Stimulated activated CD8-positive, alpha-beta memory T cell treated with anti-CD3 and anti-CD28 coated beads, Interleukin-12 subunit alpha, Interleukin-12 subunit beta, amount 100 ng/mL, for 24 hours (primary cell): Measurements from ENCODE around the gene MGAT5B.

Source experiments
- DNase-seq: peaks from one replicate; pipeline ENCODE4 v3.0.0-alpha.2; 2020; ENCODE audit errors: extremely low read depth

MGAT5B gene

DNA sequence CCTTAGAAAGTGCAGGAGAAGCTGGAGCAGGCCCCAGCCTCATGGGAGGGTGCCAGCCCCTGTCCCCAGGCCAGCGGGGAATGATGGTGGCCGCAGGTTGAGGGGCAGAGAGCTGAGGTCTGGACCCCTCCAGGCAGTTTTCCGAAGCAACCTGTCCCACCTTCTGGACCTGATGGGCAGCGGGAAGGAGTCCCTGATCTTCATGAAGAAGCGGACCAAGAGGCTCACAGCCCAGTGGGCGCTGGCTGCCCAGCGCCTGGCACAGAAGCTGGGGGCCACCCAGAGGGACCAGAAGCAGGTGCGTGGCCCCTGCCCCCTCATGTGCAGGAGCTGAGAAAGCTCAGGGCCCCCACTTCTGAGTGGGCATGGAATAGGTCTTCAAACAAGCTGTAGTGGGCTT, 36.8 kb downstream of the MGAT5B start:
- DNase-seq: no peak

DNA sequence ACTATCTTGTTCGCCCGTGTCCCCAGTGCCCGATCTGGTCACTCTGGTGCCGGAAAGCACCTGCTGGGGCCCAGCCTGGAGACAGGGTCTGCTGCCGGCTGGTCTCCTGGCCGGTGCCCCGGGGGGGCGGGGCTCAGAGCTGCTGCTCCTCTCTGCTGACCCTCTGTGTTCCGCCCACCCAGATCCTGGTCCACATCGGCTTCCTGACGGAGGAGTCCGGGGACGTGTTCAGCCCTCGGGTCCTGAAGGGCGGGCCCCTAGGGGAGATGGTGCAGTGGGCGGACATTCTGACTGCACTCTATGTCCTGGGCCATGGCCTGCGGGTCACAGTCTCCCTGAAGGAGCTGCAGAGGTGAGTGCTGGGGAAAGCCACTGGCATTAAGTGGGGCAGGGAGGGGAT, 37.6 kb downstream of the MGAT5B start:
- DNase-seq: no peak

DNA sequence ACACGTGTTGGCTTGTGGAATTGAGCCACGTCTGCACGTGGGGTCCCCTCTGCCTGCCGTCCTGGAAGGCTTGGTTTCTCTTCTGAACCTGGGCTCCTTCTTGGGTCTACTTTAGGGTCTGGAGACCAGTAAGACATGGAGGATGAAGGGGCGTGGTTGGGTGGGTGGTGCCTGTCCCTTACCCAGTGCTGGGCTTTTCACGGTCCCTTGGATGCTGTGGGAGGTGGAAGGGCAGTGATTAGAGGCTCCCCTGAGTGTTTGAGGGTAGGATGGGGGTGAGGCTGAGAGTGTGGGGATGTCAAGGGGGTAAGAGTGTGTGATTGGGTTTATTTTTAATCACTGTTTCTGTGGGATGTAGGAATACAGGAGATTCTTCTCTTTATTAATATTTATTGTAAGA, 38.3 kb downstream of the MGAT5B start:
- no peak for DNase-seq

DNA sequence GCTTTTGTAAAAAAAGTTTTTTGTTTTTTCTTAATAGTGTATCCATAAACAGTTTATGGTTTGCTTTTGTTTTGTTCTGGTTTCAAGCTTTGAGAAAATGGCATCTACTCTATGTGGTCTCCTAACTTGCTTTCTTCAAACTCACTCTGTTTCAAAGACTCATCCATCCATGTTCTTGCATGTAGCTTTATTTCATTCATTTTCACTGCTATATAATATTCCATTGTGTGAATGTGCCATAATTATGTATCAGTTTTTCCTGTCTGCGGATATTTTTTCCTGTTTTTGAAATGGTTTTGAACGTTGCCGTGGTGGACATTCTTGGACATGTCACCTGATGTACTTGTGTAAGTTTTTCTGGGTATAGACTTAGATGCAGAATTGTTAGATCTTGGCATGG, 39.1 kb downstream of the MGAT5B start:
- no peak for DNase-seq

DNA sequence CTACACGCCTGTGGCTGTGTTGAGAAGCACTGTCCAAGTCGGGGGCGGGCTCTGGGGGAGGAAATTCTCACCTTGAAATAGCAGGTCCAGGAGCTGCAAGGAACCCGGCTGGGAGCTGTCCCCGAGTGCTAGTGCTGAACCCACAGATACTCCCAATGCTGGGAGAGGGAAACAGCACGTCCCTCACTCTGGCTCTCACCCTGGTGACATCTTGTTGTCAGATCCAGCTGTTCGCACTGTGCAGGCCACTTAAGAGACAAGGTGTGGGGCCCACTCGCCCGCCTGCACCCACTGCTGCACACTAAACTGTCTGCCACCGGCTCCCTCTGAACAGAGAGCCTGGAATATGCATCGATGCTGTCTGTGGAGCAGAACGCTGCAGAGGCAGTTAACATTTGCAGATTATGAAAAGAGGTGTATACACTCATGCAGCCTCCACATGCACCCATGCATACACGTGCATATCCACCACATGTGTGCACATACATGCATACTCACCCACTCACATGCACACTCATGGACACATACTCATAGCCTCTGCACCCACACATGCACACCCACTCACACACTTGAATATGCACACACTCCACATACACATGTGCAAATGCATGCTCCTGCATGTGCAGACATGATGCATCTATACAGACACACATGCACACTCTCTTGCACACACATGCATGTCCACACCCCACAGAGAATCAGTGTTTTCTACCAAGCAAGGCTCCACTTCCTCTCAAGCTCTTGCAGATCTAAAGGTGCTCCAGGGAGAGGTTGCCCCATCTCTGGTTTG, 42.0 kb downstream of the MGAT5B start:
- no peak for DNase-seq

DNA sequence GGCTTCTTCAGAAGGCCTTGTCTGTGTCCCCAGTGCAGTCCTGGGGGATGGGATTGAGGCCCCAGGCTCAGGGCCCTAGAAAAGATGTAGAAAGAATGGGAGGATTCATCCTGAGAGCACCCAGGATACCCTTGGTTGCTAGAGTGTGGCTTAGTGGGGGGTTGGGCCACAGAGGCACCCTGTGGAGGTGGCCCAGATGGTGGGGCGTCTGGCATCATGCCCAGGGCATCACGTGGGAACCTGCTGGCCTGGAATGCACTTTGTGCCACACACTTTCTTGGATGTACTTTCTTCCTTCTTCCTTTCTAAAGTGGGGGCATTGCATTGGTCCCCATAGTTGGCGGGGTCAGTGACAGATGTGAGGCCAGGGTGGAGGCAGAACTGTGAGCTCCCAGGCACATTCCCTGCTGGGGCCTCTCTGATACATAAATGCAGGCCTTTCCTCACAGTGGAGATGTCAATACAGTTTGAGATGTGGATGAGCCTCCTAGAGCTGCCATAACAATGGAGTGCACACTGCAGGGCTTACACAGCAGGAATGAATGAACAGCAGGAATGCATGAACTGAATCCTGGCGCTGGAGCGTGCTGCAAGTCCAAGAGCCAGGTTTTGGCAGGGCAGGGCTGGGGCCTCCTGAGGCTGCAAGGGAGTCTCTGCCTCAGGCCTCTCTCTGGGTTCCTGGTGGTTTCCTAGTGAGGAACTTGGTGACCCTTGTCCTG, 43.3 kb downstream of the MGAT5B start:
- DNase-seq: no peak

DNA sequence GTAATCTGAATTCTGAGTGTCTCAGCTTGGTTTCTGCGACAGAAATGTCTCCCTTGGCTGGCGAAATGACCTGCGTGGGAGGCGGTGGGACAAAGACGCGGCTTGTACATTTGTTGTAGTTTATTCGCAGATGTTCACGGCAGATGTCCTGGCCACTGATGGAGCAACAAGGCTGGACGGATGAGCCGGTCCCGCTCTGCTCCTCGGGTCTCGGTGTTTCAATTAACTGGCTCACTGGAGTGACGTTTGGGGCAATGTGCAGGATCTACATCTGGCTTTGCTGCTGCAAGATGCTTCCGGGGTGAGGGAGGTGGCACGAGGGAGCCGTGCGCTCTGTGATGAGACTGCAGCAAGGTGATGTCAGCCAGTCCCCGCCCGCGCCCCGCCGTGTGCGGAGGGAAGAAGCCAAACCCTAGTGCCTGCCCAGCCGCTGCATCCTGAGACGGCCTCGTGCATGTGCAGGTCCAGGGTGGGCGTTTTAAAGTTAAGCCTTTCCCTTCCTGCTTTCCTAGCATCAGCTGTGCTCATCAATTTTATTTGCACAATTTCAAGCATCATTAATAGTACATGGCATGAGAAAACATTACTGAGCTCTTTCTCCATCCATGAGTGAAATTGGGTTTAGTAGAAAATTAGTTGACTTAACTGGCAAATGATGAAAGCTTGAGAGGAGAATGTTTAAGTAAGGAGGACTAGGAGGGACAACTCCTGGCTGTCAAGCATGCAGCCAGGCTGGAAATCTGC, 44.4 kb downstream of the MGAT5B start:
- no peak for DNase-seq

DNA sequence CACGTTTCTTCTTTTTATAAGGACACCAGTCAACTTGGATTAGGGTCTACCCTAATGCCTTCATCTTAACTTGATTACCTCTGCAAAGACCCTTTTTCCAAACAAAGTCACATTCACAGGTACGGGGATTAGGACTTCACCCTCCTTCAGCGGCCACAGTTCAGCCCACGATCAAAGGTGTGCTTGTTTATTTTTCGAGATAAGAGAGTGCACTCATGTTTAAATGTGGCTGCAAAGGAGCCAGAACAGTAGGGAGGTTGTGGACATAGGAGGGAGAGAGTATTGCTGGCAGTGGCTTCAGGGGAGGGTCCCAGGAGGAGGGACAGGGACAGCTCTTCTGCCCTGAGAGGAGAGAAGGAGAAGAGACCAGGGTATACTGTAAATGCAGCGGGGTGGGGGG, 46.7 kb downstream of the MGAT5B start:
- DNase-seq: no peak

DNA sequence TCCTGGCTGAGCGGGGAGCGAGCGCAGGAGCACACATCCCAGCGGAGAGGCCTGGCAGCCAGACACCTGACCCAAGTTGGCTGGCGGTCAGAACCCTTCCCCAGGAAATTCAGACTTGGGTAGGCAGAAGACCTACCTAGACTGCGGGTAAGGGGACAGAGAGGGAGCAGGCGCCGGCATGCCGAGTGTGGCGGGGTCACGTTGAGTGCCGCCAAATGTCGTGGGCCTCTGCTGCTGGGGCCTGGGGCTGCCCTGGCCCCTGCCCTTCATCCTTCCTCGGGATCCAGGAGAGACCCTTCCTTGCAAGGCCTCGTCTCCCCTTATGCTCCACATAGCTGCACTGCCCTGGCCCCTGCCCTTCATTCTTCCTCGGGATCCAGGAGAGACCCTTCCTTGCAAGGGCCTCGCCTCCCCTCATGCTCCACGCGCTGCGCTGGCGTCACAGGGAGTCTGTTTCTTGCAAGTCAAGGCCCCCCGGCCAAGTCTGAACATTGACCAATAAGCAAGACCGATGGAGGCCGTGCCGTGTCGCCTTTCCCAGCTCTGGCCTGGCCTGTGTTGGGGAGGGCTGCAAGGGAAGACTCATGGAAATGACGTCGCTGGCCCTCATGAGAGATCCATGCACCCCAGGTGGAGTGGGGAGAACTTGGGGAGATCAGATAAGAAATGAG, 47.8 kb downstream of the MGAT5B start:
- DNase-seq: no peak

DNA sequence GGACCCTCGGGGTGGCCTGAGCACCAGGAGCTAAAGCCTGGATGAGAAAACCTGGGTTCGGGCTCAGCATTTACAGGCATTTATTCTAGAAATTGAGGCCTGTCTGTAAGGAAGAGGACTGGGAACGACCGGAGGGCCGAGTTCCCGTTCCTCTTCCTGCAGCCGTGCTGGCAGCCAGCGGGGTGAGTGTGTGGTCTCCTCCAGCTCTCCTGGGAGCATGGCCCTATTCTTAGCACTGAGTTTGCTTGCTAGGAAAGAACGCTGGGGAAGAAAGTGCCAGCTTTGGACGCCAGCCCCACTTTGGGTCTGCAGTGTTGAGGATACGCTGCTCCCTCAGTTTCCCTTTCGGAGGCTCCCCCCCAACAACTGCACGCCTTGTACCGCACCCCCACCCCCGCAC, 49.6 kb downstream of the MGAT5B start:
- DNase-seq: no peak

DNA sequence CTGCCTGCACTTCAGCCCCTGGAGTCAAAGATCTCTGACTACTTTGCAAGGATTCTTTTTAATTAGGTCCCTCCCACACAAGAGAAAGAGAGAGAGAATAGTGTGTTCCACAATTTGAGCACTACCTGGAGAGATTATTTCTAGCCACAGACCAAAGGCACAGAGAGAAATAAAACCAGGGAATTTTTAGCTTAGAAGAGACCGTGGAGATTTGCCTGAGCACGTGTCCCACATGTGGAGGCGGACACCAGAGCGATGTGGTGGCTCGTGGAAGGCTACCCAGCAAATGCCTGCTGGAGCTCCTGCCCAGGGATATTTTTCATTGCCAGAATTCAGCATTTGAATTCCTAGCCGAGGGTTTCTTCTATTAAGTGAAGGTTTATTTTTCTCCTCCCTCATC, 50.6 kb downstream of the MGAT5B start:
- DNase-seq: no peak

DNA sequence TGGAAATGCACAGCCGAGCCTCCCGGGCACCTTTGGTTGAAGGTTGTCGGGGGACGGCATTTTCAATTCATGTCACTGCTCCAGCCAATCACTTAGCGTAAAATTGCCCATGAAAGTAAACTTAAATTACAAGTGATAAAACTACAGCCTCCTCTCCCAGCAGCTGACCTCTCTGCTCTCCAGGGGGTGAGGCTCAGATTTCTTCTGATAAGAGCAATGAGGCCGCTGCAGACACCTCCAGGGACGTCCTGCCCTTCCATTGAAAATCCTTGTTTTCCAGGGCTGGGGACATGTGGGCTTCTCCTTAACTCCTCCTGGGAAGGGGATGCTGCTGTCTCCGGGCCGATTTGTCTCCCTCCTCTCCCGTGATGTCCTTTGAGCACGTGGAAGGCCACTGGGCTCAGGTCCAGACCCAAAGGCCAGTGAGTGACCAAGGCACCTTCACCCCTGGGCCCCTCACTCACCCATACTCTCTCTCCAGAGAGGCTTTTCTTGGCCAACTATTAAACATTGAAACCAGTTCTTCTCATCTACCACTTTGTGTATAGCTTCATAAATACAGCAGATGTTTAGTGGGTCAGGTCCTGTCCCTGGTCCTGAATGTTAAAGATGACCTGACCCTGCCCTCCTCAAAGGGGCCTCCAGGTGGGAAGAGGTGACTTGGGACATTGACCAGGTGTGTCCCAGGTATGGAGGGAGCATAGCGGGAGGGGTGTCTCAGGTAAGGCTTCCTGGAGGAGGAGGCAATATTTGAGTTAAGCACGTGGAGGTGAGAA, 52.3 kb downstream of the MGAT5B start:
- no peak for DNase-seq

DNA sequence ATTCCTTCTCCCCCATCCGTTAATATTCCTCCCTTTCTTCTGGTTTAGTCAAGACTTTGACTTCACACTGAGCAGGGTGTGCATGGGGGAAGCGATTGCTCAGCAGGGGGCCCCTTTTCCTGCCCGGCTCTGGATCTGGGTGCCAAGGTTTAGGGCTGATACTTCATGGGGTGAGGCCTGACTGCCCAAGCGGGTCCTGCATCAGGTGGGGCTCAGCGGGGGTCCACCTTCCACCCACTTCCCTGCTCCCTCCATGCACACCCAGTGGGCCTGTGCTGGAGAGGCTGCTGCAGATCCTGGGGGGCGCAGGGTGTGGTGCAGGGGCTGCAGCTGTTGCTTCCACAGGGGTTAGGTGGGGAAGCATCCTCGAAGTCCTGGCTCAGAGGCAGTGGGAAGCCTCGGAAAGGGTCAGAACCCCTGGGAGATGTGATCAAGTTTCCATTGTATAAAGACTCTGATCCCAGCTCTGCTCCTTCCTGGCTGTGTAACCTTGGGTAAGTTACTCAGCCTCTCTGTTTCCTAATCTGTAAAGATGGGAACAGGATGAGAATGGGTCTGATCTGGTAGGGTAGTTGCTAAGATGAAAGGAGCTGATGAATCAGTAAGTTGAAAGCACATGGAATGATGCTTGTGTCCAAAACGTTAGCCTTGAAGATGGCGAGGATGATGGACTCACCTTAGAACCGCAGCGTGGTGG, 53.3 kb downstream of the MGAT5B start:
- DNase-seq: no peak

DNA sequence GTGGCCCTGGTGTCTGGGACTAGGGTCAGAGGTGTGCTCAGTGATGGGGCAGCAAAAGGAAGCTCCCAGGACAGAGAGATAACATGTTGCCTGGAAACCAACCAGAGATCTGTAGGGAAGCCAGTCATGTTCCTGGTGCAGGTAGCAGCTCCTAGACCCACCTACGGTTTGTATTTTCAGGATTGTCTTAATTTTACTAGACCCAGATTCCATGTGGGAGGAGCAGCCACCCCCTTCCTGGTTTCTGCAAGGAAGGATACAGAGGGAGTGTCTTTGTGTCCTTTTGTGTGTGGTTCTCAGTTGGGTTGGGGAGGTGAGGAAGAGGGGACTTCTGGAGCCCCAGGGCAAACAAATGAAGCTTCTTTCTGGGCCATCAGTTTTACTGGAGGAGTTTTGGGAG, 53.9 kb downstream of the MGAT5B start:
- no peak for DNase-seq

DNA sequence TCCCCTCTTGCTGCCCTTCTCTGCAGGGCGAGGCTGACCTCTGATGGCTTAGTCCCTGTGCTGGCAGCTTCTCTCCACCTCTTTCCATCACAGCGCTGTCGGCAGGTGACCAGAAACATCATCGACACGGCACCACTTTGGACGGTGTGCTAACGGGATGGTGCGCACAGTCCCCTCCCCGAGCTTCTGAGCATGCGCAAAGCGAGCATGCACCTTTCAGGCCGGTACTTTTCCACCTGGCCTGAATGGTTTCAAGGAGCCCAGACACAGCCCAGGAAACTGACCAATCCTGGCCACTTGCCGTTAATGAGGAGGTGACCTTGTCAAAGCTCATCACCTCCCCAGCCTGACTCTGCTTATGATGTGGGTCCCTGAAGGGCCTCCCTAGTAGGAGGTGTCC, 54.8 kb downstream of the MGAT5B start:
- DNase-seq: no peak

DNA sequence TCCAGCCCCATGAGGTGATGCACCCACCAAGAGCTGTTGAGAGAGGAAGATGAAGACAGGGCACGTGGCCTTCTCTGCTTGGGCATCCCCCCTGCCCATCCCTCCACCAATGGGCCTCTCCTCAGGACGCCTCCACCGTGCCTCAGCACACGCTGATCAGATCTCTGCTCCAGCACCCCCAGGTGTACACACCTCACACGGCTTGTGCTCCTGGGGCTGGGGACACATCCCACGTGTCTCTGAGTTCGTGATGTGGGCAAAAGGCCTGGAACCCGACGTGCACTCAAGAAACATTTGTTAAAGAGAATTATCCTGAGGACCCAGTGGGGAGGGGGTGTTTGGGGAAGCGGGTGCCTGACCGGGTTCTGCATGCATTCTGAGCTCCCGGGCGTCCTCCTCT, 55.3 kb downstream of the MGAT5B start:
- DNase-seq: no peak

DNA sequence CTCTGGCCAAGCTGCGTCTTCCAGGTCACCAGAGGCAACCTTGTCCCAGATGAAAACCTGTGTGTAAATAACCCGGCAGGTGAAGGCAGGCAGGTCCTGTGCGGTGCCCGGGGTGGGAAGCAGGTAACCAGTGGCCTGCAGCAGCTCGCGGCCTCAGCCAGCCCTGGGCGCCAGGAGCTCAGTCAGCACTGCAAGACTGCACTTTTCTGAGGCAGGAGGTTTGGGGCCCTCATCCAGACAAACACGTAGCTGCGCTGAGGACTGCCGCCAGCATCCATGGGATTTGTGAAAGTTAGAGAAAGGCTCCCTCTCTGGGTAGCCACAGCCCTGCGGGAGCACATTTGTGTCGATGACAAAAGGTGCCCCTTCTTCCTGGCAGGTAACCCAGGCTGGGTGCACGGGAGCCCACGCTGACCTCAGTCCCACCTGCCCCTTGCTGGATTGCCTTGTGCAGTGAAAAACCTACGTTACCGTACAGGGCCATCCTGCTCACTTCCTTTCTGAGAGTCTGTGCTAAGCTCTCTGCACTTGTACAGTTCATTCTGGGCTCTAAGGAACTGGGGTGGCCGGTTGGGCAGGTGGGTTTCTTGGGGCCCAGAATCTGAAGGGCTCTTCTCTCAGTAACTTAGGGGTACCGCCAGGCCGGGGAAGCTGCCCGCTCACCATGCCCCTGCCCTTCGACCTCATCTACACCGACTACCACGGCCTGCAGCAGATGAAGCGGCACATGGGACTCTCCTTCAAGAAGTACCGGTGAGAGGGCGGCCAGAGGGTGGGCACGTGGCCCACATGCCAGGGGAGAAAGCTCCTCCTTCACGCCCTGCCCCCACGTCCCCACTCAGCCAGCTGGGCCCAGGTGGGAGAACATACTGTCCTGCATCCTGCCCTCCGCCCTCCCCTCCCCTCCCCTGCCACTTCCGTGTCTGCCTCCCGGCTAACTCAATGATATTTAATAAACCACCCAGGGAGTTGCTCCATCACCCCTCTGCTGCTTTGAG, 56.4 kb downstream of the MGAT5B start:
- DNase-seq: no peak

DNA sequence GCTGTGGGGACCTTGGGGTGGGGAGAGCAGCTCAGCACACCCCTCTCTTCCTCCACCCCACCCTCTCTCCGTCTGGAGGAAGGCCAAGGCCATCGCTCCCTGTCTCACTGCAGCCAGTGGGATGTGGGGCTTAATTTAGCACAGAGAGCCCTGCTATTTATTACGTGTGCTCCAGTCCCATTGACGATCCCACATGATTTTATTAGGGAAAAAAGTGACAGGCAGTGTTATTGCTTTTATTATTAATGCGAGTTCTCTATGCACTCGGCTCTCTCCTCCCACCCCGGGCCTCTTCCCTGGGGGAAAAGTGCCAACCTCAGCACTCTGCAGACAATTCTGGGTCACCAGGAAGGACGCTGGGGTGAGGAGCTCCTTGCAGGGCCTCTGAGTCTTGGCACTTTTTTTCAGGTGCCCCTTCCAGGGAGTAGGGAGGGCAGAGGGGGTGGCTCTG, 57.3 kb downstream of the MGAT5B start:
- no peak for DNase-seq

DNA sequence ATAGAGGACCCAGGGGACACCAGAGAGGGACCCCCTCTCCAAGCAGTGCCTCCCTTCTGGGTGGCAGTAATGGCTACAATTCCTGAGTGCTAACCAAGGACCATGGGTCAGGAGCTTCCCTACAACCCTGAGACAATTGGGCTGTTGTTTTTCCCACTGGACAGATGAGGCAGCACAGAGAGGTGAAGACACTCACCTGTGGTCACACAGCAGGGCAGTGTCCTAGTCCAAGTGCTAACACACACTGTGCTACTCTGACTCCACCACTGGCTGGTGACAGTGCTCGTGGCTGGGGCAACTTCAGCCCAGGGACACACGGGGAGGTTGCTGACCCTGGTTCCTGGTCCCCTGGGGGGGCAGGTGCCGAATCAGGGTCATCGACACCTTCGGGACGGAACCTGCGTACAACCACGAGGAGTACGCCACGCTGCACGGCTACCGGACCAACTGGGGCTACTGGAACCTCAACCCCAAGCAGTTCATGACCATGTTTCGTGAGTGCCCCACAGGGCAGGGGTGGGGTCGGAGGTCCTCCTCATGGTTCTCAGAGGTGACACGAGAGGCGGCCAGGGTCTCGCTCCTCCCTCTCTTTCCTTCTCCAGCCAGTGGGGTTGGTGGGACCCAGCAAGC, 58.1 kb downstream of the MGAT5B start:
- no peak for DNase-seq
